ENCODE measurements around the gene SLC22A31.

DNA sequence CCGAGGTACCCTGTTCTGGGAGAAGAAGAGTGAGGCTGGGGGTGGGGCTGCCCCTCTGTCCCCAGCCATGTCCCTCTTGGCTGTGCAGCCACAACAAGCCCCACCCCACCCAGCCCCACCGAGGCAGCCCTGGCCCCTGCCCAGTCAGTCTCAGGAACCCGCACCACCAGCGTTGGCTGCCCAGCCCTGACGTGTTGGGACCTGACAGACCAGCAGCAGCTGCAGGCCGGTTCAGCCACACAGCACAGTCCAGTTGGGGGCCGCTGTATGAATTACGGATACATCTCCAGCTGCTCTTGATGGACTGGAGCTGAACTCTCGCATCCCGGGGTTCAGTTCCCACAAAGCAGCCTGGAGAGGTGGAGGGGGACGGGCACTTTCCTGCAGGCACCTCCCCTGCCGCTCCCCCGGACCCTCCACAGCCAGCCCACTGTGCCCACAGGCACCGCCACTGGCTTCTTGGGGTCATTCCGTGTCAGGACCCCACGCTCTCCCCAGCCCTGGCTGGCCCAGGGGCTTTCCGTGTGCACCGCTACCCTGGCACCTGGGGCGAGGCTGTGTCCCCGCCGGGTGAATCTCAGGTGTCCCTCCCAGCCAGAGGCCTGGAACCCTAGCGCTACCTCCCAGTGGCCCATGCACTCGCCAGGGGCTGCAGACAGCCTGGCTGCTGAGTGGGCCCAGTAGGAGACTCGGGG, 21.7 kb downstream of the SLC22A31 start:
- TF ChIP-seq CTCF (IDR thresholded peaks at IDR 0.05) (no peak), POLR2A (IDR thresholded peaks at IDR 0.05) (no peak)
